ENCODE data around the gene MYO7A.

DNA sequence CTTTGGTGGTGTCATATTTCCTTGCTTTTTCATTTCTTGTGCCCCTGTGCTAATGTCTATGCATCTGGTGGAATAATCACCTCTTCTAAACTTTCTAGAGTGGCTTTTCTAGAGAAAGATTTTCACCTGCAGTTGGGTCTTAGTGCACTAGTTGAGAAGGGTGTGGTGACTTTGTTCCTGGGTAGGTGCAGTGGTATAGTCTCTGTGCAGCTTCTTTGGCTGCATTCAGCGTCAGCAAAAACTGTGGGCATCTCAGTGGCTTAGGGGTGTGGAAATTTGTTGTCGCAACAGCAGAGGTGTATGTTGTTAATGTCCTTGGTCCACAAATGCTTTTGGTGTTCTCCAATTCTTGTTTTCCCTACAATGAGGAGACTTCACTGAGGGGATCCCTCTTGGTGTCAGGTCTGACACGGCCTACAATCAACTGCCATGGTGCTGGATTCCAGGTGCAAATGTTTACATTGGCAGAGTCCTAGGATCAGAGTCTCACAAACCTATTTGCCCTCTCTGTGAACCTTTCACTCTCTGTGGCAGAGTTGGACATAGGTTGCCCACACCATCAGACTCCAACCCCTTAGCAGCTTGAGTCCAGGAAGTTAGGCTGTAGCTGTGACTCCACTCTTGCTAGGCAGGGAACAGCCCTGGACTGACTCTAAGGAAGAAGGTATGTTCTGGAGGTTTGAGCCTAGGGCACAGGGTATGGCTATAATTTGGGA, 124.7 kb downstream of the MYO7A start:
- TF ChIP-seq CTCF (IDR thresholded peaks at IDR 0.05) (no peak), POLR2A (IDR thresholded peaks at IDR 0.05) (no peak)
